Measurements from ENCODE around the gene P2RY11.

Gene P2RY11

GRCh38 chr19:10088949-10089554 is 22.4 kb upstream of the P2RY11 start:
- no peaks in the 10 kb centered on the region for H3K4me1 ChIP-seq
- H3K79me2 ChIP-seq: no peaks in the 10 kb centered on the region
- H3K4me3 ChIP-seq (ENCODE audit: low read depth, low read length): no peak overlapping the region

GRCh38 chr19:10089801-10090375 is 21.6 kb upstream of the P2RY11 start:
- TF ChIP-seq CTCF (IDR thresholded peaks at IDR 0.05): no peak
- H3K27me3 ChIP-seq (ENCODE audit: control insufficient read depth, insufficient read depth, low read length): no peaks in the 10 kb centered on the region
- no peak overlapping the region for H2AFZ ChIP-seq
- H3K27ac ChIP-seq: no peak overlapping the region
- no peaks in the 10 kb centered on the region for H3K9me3 ChIP-seq (ENCODE audit: control insufficient read depth, low read length)
- no peaks in the 10 kb centered on the region for H3K4me1 ChIP-seq
- no peaks in the 10 kb centered on the region for H3K79me2 ChIP-seq
- no peak overlapping the region for H3K4me3 ChIP-seq (ENCODE audit: low read depth, low read length)
- H3K9ac ChIP-seq: no peak overlapping the region
- no peaks in the 10 kb centered on the region for H3K36me3 ChIP-seq (ENCODE audit: control insufficient read depth, insufficient read depth, low read length)
- H3K4me2 ChIP-seq (ENCODE audit: low read length): no peak overlapping the region

More at GRCh38 chr19:10088949-10089554, 22.4 kb upstream of the P2RY11 start:
- no peak overlapping the region for H3K4me2 ChIP-seq (ENCODE audit: low read length)
- no peaks in the 10 kb centered on the region for H3K27me3 ChIP-seq (ENCODE audit: control insufficient read depth, insufficient read depth, low read length)
- TF ChIP-seq CTCF (IDR thresholded peaks at IDR 0.05): no peak
- no peaks in the 10 kb centered on the region for H3K36me3 ChIP-seq (ENCODE audit: control insufficient read depth, insufficient read depth, low read length)
- no peak overlapping the region for H3K27ac ChIP-seq
- H2AFZ ChIP-seq: no peak overlapping the region
- no peak overlapping the region for H3K9ac ChIP-seq
- H3K9me3 ChIP-seq (ENCODE audit: control insufficient read depth, low read length): no peaks in the 10 kb centered on the region

- H3K27me3 ChIP-seq (ENCODE audit: control insufficient read depth, insufficient read depth, low read length): no peaks in the 10 kb centered on the region
- H3K9me3 ChIP-seq (ENCODE audit: control insufficient read depth, low read length): no peaks in the 10 kb centered on the region
- no peak overlapping the region for H3K9ac ChIP-seq
- H3K4me1 ChIP-seq: no peaks in the 10 kb centered on the region
- TF ChIP-seq CTCF (IDR thresholded peaks at IDR 0.05): no peak
- no peaks in the 10 kb centered on the region for H3K79me2 ChIP-seq
- H3K4me2 ChIP-seq (ENCODE audit: low read length): no peak overlapping the region
- H2AFZ ChIP-seq: no peak overlapping the region
- no peaks in the 10 kb centered on the region for H3K36me3 ChIP-seq (ENCODE audit: control insufficient read depth, insufficient read depth, low read length)
- H3K4me3 ChIP-seq (ENCODE audit: low read depth, low read length): no peak overlapping the region
- H3K27ac ChIP-seq: no peak overlapping the region
Measured at GRCh38 chr19:10091370-10091687, 20.2 kb upstream of the P2RY11 start.

- Histone ChIP-seq H3K27ac (no peak overlapping the region), H3K36me3 (ENCODE audit: control insufficient read depth, insufficient read depth, low read length) (no peaks in the 10 kb centered on the region), H3K9ac (no peak overlapping the region), H2AFZ (no peak overlapping the region), H3K79me2 (no peaks in the 10 kb centered on the region), H3K9me3 (ENCODE audit: control insufficient read depth, low read length) (no peaks in the 10 kb centered on the region), H3K4me1 (no peaks in the 10 kb centered on the region), H3K27me3 (ENCODE audit: control insufficient read depth, insufficient read depth, low read length) (no peaks in the 10 kb centered on the region), H3K4me3 (ENCODE audit: low read depth, low read length) (no peak overlapping the region), H3K4me2 (ENCODE audit: low read length) (no peak overlapping the region)
- TF ChIP-seq CTCF (IDR thresholded peaks at IDR 0.05): no peak
Measured at GRCh38 chr19:10091895-10092641, 19.4 kb upstream of the P2RY11 start.
